ENCODE measurements around the gene ZNF35.

DNA sequence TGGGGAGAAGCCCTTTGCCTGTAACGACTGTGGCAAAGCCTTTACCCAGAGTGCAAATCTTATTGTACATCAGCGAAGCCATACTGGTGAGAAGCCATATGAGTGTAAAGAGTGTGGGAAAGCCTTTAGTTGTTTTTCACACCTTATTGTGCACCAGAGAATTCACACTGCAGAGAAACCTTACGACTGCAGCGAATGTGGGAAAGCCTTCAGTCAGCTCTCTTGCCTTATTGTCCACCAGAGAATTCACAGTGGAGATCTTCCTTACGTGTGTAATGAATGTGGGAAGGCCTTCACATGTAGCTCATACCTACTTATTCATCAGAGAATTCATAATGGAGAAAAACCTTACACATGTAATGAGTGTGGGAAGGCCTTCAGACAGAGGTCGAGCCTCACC is 10.9 kb downstream of the ZNF35 start:
- TF ChIP-seq, protein P1, sequence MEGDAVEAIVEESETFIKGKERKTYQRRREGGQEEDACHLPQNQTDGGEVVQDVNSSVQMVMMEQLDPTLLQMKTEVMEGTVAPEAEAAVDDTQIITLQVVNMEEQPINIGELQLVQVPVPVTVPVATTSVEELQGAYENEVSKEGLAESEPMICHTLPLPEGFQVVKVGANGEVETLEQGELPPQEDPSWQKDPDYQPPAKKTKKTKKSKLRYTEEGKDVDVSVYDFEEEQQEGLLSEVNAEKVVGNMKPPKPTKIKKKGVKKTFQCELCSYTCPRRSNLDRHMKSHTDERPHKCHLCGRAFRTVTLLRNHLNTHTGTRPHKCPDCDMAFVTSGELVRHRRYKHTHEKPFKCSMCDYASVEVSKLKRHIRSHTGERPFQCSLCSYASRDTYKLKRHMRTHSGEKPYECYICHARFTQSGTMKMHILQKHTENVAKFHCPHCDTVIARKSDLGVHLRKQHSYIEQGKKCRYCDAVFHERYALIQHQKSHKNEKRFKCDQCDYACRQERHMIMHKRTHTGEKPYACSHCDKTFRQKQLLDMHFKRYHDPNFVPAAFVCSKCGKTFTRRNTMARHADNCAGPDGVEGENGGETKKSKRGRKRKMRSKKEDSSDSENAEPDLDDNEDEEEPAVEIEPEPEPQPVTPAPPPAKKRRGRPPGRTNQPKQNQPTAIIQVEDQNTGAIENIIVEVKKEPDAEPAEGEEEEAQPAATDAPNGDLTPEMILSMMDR (IDR thresholded peaks at IDR 0.05; ENCODE audit: low read length): no peak
- no peak for TF ChIP-seq EZH2 (IDR thresholded peaks at IDR 0.05; ENCODE audit: borderline replicate concordance, low read length)

Data from OCI-LY1 (cell line).